Loucy (cell line): Measurements from ENCODE around the gene CDK6.

Experiments
- EZH2phosphoT487 ChIP-seq: fragments of 200-600 bp; IDR thresholded peaks from 2 replicates; pipeline ENCODE4 v1.6.1; 2018; ENCODE audit warnings: antibody characterized with exemption, mild to moderate bottlenecking, moderate library complexity, borderline replicate concordance
- TF ChIP-seq, protein P1 (sequence below): fragments of 200-600 bp; sonication (generic); conservative IDR thresholded peaks from 2 replicates; pipeline ENCODE4 v1.5.1; 2014; ENCODE audit warnings: mild to moderate bottlenecking, antibody characterized with exemption, low read length

DNA sequence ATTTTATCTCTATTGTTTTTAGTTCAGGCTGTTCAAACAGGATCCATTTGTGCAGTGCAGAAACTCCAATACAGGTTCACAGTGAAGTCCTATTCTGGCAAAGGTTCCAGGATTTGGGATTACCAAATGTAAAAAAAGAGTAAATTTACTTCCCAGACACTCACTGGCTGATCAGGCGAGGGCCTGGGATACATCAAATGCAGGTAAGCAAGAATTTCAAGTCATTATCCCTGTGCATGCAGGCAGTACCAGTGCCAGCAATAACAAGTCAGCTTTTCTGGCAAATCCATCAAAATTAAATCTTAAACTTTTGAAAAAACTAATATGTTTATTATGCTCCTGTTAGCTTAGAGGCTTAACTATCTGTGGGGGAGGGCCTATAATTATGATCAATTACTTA, 6.3 kb downstream of the CDK6 start:
- TF ChIP-seq, protein P1, sequence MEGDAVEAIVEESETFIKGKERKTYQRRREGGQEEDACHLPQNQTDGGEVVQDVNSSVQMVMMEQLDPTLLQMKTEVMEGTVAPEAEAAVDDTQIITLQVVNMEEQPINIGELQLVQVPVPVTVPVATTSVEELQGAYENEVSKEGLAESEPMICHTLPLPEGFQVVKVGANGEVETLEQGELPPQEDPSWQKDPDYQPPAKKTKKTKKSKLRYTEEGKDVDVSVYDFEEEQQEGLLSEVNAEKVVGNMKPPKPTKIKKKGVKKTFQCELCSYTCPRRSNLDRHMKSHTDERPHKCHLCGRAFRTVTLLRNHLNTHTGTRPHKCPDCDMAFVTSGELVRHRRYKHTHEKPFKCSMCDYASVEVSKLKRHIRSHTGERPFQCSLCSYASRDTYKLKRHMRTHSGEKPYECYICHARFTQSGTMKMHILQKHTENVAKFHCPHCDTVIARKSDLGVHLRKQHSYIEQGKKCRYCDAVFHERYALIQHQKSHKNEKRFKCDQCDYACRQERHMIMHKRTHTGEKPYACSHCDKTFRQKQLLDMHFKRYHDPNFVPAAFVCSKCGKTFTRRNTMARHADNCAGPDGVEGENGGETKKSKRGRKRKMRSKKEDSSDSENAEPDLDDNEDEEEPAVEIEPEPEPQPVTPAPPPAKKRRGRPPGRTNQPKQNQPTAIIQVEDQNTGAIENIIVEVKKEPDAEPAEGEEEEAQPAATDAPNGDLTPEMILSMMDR, result no peak
- no peak for TF ChIP-seq EZH2phosphoT487
